ENCODE results near the gene SH2D4B.

SH2D4B gene

DNA sequence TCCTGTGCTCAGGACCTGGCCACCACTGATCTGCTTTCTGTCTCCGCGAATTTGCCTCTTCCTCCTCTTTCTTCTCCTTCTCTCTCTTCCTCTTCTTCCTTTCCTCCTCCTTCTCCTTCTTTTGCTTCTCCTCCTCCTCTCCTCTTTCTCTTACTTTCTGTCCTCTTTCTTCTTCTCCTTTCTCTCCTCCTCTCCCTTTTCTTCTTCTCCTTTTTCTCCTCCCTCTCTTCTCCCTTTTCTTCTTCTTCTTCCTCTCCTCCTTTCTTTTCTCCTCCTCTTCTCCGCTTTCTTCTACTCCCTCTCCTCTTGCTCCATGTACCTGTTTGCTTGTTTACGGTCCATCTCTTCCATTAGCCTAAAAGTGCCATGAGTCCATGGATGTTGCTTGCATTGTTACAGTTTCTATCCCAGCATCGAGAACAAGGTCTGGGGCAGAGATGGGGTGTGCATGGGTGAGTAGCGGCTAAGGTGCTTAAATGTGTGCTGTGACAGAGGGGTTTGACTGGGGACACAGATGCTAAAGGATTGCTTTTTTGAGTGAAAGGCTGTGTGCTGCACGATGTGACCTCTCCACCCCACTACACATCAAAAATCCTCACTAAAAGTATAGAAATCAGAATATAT lies 7.7 kb downstream of the SH2D4B start:
- no peak for DNase-seq

DNA sequence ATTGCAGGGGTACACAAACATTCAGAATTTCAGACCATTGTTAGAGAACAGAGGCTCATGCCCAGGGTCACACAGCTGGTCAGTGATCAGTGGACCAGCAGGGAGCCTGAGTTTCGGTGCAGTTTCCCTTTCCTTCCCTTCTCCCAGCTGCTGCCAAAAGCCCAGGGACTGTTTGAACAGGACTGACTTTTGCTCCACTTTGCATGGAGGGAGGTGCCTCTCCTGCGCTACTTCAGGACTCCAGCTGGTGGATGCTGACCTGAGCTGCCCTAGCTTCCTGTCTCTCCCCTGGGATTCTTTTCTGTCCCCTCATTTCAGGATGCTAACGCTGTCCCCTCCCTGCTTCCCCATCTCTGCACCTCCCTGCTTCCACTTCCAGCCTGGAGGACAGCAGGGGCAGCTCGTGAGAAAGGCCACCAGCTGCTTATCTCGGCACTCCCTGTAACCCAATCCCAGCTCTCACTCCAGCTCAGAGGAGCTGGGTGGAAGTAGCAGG lies 14.5 kb downstream of the SH2D4B start:
- DNase-seq = no peak

DNA sequence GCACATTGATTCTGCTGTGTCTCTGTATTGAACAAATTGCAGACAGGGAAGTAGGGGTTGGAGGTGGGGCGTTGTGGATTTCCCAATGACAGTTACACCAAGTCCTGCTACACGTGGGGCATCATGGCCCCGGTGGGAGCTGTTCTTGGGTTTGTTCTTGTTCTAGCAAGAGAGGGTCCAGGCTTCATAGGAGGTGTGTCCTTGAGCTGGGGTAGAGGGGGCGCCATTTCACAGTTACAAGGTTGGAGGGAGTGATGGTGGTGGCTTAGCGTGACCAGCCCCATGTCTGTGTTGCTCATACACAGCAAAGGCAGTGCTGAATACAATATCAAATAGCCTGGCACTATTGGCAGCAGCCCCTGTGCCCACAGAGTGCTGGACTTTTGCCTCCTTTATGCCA lies 15.7 kb downstream of the SH2D4B start:
- DNase-seq = no peak

DNA sequence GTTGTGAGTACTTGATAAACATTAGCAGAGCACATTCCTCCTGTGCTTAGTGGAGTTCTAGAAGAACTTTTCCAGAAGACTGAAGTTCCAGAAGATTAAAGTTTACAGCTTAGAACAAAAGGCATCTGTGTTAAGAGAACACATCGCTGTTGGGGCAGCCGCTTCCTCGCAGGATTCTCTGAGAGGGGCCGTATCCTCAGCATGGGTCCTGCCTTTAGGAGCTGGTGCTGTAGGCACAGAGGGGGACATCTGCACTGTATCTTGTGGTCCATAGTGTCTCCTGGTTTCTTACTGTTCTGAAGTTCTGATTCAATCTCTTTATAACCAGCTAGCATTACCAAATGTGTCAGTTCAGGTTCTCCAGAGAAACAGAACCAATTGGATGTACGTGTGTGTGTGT lies 16.3 kb downstream of the SH2D4B start:
- no peak for DNase-seq

DNA sequence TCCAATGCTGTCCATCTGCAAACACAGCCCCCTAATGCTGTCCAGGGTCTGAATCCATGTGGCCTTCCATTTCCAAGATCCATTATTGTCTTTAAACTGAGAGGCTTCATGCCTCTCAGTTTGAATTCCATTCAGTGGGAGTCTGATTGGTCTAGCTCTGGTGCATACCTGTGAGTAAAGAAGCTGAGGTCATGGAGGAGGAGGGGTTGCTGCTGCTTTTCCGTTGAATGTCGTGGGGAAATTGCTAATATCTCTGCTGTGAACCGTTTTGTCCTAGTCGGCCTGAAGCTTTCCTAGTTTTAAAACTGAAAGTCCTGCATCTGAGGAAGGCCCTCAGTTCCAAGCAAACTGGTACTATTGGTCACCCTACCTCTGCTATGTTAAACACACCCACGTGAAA lies 17.7 kb downstream of the SH2D4B start:
- no peak for DNase-seq

DNA sequence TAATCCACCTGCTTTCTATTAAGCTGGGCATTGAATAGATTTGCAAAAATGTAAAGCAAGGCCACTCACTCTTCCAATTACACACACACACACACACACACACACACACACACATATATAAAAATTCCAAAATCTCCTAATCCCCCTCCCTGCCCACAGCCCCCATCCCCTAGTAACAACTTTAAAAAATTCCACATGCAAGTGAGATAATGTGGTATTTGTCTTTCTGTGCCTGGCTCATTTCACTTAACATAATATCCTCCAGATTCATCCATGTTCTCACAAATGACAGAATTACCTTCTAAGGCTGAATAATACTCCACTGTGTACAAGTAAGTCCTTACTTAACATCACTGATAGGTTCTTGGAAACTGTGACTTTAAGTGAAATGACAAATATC lies 24.2 kb downstream of the SH2D4B start:
- no peak for DNase-seq

DNA sequence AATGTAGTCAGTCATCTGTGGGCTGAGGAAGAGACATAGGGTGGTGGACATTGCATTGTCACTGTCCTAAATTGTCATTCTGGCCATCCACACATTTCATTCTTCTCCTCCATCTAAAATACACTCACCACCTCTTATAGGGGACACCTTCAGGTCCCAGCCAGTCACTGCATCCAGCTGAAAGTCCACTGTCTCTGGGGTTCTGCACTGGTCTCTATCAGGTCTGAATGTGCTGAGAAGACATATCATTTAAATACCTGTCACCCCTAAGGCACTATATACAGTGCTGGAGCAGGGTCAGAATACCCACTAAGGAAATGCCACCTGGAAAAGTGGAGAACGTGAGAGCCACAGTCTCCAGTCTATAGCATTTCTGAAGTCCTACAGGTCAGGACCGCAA lies 29.6 kb downstream of the SH2D4B start:
- no peak for DNase-seq

DNA sequence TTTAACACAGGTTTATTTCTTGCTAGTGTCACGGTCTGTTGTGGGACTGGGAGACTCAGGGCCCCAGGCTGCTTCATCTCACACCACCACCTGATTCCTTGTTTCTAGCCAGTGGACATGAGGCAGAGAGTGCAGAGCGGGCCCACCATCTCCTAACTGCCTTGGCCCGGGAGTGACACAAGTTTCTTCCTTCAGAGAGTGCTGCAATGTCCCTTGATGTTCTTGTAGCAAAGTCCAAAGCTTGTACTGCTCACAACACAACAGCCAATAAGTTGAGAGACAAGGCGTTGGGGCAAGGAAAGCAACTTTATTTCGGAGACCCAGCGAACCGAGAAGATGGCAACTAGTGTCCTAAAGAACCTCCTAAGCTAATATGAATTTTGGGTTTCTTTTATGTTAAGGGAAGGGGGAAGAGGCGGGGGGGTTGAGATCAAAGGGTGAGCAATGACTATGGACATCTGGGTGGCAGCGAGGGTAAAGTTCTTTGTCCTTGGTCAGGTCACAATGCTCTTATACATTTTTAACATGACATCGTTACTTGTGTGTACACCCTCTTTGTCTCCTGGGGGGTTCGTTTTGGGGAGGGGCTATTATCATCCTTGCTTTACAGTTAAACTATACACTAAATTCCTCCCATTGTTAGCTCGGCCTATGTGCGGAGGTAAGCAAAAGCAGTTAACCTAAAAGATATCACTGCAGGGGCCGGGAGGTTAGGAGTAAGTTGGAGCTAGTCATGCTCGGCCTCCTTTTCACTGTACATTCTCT lies 31.6 kb downstream of the SH2D4B start:
- no peak for DNase-seq

DNA sequence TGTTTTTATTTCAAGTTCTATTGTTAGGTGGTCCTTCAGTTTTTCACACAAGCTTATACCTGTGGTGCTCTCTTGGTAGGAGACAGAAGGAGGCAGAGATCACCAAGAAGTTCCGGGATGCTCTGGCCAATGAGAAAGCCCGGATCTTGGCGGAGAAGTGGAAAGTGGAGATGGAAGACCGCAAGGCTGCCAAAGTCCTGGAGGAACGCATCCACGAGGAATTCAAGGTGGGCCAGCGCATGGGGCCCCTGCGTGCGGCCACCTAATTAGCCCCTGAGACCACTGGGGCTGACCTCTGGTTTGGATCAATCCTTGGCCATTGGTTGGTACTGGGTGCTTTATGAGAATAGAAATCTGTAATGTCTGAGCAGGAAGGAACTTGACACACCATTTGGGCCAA lies 33.6 kb downstream of the SH2D4B start:
- DNase-seq = no peak

DNA sequence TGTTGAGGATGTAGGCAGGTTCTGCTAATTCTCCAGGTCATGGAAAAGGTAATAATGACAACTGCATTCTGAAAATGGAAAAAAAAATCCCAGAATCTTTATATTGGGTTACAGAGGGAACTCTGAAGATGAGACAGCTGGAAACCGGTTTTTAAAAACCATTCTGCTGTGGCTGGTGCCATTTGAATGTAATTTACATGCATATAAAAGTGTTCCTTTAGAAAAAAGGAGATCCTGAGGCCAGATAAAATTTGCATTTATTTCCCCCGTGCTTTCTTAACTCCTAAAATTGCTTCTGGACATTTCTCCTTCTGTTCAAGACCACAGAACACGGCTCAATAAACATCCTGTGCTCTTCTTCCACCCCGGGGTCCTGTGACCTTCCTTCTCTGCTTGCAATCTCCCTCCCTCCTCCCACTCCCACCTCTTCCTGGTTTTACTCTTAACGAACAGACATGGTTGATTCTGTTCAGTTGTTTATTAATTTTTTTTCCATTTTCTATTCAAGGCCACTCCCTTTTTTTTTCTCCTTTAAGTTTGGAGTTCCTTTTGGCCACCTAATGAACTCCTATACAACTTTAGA lies 41.6 kb downstream of the SH2D4B start:
- DNase-seq = no peak

DNA sequence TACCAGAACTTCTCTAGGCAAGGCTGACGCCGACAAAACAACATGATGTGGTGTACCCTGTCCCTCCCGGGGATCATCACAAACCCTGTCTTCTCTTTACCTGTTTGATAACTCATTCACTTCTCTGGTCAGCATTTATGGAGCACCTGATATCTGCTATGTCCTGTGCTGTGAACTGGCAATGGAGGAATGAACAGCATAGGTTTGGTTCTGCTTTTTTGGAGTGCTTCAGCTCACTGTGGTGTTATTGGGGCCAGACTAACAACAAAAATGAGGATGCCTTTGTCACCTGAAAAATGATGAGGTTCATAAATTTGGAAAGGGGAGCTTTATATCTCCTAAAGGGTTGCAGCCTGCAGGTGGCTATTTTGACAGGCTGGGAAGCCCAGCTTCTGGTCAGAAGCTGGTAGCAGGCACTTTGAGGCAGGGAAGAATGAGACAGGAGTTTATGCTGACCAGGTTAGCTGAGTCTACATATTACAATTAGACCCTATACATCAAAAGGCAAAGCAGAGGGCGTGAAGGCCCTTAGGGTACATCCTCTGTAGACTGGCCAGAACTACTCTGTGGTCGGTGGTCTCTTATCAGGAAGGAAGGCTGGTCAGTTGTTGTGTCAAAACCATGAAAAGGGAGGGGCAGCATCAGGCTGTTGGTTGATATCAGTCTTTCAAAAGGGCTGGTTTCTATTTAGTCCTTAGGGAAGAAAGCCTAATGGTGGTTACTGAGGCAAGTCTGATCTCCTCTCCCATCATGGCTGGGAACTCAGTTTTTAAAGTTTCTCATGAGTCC lies 42.3 kb downstream of the SH2D4B start:
- no peak for DNase-seq

DNA sequence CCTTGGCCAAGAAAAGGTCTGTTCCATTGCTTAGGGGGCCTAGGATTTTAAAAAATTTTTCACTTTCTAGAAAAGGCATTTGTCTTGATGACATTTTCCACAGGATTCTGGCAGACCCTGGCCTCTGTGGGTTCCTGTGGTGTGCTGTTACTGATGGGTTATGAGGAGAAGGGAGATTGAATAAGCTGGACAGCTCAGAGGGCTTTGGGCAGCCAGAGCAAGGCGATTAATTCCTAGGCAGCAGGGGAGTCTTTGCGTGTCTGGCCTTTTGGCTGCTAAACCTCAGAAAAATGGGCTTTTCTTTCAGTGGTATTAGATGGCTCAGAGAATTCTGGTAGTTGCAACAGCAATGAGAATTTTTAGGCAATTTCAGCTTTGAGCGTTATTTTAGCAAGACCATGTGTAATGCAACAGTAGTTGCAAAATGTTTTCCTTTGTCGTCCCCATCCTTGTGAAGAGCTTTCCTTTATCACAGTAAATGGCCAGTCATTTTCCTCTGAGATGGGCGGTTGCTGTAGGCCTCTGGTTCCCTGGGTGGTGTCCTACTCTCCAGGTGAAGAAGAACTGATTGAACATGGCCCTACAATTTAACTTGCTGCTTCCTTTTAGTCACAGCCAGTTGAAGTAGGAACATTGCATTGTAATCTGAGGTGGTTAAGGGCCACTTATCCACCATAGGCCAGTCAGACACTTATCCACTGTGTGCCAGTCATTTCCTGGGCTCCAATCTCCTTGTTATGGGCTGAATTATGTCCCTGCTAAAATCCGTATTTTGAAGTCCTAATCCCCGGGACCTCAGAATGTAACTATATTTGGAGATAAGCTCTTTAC lies 43.2 kb downstream of the SH2D4B start:
- no peak for DNase-seq

DNA sequence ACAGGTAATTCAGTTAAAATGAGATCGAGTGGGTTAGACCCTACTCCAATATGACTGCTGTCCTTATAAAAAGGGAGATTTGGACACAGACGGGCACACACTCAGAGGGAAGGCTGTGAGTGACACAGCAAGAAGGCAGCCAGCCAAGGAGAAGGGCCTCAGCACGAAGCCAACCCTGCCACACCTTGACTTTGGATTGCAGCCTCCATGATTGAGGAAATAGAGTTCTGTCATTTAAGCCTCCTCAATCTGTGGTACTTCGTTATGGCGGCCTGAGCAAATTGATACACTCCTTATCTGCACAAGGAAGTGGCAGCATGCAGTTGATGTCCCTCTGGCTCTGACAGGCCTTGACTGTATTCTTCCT lies 43.8 kb downstream of the SH2D4B start:
- no peak for DNase-seq

DNA sequence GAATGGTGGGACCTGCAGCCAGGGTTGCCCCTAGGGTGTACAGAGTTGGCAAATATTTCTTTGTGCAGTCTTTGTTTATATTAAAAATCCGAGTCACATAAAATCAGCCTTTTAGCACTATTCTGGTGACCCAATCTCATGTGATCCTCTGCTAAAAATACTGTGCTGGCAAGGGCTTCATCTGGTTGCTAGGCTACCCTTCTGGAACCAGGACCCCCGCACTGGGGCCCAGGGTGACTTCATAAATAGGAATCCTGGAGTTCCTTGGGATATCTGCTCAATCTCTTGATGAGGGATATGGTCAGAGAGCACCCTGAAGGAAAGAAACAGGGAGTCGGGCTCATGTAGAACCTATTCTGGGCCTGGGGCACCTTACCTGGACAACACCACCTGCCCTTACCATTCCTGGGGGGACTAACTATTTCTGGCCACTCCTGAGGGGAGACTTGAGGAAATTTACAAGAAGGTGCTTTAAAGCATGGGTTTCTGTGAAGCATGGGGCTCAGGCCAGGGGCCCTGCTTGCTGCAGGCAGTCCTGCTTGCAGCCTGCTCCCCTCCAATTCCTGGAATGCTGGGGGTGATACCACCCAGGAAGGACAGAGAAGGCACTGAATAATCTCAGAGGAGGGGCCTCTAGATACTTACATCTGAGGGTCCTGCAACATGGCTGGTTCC lies 44.7 kb downstream of the SH2D4B start:
- DNase-seq = no peak

DNA sequence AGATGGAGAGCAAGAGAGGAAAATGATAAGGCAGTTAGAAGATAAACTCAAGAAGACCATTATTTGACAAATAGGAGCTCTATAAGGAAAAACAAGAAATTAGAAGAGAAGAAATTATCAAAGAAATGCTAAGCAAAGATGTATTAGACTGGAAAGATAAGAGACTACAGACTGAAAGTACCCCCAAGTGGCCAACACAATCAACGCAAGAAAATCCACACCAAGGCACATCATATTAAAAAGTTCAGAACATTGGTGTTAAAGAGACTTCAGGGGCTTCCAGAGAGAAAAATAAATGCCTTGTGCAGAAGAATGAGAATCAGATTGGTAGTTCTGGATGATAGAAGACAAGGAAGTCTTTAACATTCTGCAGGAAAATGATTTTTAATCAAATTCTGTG lies 46.0 kb downstream of the SH2D4B start:
- DNase-seq = no peak

DNA sequence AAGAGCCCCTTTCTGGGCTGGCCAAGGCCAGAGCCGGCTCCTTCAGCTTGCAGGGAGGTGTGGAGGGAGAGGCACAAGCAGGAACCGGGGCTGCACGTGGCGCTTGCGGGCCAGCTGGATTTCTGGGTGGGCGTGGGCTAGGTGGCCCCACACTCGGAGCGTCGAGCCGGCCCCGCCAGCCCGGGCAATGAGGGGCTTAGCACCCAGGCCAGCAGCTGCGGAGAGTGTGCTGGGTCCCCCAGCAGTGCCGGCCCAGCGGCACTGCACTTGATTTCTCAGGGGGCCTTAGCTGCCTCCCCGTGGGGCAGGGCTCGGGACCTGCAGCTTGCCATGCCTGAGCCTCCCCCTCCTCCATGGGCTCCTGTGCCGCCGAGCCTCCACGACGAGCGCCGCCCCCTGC lies 48.1 kb downstream of the SH2D4B start:
- DNase-seq = no peak

DNA sequence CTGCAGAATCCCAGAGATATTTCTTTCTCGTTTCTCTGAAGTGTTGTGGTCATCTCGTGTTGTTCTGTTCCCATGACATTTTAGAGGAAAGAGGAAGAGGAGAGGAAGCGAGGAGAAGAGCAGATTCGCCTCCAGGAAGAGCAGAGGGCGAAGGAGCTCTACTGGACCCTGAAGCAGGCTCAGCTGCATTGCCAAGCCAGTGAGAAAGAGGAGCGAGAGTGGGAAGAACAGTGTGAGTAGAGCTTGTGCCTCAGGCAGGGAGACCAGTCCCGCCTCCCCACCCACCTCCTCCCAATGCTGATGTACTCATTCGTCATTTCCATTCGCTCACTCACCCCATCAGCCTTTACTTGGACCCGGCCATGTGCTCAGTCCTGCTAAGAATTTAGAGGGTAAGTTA lies 50.8 kb downstream of the SH2D4B start:
- no peak for DNase-seq

DNA sequence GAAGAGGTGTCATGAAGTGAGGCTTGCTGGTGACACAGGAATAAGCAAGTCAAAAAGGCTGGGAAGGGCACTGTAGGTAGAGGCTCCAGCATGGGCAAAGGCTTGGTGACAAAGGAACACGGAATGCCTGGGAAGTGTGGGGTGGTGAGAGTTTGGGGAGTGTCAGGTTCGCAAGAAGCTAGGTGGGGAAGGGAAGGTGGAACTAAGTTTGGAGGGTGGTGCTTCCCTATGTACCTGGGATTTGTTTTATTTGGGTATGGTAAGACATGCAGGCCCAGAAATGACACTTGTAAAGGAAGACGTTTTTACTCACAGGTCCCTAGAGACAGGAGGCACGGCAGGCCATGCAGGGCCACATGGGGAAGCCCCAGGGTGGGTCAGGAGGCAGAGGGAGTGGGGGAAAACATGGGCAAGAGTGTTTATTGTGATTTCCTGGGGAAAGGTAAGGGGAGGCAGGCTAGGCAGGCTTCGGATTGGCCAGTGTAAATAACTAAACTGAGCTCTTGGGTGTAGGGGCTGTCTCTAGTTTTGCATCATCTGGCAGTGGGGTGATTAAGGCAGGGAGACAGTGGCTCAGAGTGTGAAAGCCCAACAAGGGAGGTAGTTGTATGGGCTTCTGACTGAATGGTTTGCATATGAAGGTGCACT lies 52.1 kb downstream of the SH2D4B start:
- no peak for DNase-seq

DNA sequence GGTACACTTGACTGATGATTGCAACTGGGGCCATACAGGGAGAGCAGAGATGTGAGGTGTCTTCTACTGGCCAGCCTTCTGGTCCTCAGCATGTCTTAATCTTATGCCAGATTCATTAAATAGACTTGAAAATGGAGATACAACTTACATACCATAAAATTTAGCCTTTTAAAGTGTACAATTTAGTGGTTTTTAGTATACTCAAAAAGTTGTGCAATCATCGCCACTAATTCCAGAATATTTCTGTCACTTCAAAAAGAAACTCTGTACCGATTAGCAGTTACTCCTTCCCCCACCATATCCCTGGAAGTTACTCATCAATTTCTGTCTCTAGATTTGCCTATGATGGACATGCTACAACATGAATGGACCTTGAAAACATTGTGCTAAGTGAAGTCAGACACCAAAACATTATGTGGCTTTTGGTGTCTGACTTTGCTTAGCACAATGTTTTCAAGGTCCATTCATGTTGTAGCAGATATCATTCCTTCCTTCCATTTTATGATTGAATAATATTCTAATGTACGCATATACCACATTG lies 53.0 kb downstream of the SH2D4B start:
- no peak for DNase-seq

DNA sequence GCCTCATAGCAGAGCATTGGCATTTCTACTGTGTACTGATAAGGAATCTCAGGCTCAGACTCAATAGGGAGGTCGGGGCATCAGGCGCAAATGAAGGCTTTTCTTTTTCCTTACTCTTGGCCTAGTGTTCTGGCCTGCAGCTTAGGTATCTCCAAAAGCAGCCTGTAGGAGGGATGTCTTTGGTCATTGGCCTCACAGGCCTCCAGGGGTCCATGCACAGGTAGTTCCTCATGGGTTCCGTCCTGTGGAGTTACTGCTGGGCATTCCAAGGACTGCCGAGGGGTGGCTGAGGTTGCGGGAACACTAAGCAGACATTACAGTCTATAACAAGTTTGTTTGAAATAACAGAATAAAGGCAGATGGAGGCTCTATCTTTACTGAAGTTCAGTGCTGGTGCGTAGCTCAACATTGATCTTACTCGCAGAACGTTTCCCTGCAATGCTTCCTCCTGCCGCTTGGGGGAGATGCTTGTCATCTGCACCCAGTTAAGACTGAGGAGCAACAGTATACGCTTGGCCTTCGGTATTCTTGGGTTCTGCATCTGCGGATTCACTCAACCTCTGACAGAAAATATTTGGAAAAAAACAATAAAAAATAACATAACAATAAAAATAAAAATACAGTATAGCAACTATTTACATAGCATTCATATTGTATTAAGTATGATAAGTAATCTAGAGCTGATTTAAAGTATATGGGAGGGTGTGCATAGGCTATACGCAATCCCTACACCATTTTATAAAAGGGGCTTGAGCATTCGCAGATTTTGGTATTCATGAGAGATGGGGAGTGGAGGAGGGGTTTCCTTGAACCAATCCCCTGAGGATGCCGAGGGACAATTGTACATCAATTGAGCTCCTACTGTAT lies 58.9 kb downstream of the SH2D4B start:
- DNase-seq = peak; percentile 23

Measured in fibroblast of skin of abdomen (primary cell).